GM19023 (cell line): Measurements from ENCODE around the gene ROCK1.
"Not testable (repeated sequence)": the region's sequence is repeated elsewhere in the genome, so short reads cannot be mapped to it uniquely, and the experiment has no call there.

Experiments used
- ATAC-seq: cut with Tn5 transposase; IDR thresholded peaks from one replicate; pipeline ENCODE4 v1.9.1; 2021; ENCODE audit warnings: mild to moderate bottlenecking, moderate library complexity; ENCODE audit not compliant: unreplicated experiment

The ROCK1 gene

DNA sequence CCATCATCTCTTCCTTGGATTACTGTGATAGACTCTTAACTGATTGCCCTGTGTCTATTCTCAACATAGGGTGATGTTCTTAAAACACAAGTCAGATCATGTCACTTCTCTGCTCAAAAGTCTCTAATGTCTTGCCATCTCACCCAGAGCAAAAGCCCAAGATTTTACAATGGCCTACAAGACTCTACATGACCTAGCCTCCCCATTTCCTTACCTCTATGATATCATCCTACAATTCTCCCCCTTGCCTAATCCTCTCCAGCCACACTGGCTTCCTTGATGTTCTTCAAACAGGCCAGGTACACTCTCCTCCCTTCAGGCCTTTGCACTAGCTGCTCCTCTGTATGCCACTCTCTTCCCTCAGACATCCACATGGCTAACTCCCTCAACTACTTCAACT, 55.1 kb downstream of the ROCK1 start:
- no peak for ATAC-seq

GRCh38 chr18:21054252-21054821, 57.3 kb downstream of the ROCK1 start:
- no peak for ATAC-seq

DNA sequence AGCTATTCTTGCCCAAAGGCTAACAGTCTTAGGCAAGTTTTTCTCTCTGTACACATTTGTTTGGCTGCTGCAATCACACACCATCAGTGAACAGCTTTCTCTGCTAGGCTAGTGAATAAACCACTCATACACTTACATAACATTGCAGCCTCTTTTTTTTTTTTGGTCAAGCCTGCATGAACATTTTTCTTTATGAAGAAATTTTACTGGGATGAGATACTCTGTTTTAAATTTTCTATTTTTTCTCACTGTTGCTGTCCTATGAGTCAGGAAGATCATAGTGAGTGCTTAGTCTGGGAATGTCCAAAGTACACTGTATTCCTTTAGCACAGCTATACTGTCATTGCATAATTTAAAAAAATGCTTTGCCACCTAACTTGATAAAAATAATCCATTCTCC, 58.5 kb downstream of the ROCK1 start:
- ATAC-seq: no peak

DNA sequence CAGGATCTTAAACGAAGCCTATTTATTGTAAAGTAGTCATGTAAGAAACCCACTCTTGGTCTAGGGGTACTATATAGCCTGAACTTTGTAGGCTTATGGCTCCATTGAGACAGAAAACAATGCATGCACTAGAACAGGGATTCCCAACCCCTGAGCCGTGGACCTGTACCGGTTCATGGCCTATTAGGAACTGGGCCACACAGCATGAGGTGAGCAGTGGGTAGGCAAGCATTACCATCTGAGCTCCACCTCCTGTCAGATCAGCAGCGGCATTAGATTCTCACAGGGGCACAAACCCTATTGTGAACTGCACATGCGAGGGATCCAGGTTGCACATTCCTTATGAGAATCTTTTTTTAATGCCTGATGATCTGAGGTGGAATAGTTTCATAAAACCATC, 59.2 kb downstream of the ROCK1 start:
- no peak for ATAC-seq

- no peak for ATAC-seq
Measured at GRCh38 chr18:21051620-21052019, 60.0 kb downstream of the ROCK1 start.

DNA sequence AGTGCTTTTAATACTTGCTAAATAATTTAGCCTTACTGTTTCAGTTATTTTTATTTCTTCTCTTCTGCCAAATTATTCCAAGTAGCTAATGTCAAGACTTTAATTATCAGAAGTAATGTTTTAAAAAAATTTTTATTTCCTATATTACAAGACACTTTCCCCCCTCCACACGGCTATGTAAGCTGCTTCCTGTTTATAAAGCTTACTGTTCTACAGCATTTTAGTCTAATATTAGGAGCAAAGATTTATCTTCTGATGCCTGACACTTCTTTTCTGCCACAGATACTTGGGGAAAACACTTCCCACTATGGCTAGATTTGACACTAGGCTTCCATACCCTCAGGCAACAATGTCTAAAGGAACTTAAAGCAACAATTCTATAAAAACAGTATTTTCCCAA, 62.3 kb downstream of the ROCK1 start:
- ATAC-seq: no peak

DNA sequence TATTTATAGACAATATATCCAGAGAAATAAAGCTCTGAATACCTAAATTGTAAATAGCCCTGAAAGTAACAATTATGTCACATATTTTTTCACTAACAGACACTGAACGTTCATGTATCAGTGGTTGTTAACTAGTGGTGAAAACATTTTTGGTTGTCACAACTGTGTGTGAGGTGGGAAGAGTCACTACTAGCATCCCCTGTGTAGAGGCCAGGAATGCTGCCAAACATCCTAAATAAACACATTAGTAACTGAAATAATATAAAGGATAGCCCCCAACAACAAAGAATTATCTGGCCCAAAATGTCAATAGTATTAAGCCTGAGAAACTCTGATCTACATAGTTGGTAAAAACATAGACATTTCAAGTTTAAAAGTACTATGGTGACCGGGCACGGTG, 64.5 kb downstream of the ROCK1 start:
- ATAC-seq: no peak

- no peak for ATAC-seq
Measured at GRCh38 chr18:21040466-21040865, 71.1 kb downstream of the ROCK1 start.

DNA sequence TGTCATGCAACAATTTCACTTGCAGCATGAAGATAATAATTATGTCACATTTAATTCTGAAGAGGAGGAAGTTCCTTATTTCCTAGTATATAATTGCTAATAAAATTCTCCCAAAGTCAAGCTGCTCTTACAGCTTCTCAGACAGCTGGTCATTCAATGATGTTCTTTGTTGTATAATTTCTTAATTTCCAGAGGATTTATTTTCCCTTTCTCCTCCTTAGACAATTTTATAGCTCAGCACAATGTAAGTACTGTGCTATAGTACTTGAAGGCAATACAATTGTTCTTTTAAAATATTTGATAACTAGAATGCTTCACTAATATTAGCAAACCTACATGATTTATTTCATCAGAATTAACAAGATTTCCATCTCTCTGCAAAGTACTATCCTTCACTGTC, 73.4 kb downstream of the ROCK1 start:
- ATAC-seq: no peak

DNA sequence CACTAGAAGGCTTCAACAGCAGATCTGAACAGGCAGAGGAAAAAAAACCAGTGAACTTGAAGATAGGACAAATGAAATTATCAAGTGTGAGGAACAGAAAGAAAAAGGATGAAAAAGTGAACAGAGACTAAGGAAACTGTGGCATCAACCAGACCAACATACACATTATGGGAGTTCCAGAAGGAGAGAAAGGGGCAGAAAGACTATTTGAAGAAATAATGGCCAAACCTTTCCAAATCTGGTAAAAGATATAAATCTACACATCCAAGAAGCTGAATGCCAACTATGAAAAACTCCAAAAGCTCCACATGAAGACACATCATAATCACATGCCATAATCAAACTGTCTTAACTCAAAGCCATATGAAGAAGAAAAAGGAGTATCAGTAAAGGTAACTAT, 79.8 kb downstream of the ROCK1 start:
- no peak for ATAC-seq

GRCh38 chr18:21018257-21018656, 93.4 kb downstream of the ROCK1 start:
- ATAC-seq: not testable (repeated sequence)

- no peak for ATAC-seq
Measured at GRCh38 chr18:21012308-21012707, 99.3 kb downstream of the ROCK1 start.

- ATAC-seq: no peak
Measured at GRCh38 chr18:21004726-21005125, 106.9 kb downstream of the ROCK1 start.

DNA sequence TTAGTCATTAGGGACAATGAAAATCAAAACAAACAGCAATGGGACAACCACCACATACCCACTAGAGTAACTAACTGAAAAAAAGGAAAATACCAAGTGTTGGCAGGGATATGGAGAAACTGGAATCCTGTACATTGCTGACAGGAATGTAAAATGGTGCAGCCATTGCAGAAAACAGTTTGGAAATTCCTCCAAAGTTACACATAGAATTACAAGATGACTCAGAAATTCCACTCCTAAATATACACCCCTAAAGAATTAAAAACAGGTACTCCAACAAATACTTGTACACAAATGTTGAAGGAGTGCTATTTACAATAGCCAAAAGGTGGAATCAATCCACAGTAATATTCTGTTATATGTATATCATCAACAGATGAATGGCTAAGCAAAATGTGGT, 110.9 kb downstream of the ROCK1 start:
- no peak for ATAC-seq

DNA sequence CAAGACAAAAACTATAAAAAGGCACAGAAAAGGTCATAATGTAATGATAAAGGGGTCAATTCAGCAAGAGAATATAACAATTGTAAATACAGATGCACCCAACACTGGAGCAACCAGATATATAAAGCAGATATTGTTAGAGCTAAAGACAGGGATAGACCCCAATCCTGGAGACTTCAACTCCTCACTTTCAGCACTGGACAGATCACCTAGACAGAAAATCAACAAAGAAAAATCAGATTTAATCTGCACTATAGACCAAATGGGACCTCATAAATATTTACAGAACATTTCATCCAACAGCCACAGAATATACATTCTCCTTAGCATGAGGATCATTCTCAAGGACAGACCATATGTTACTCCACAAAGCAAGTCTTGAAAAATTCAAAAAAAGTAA, 114.2 kb downstream of the ROCK1 start:
- no peak for ATAC-seq

DNA sequence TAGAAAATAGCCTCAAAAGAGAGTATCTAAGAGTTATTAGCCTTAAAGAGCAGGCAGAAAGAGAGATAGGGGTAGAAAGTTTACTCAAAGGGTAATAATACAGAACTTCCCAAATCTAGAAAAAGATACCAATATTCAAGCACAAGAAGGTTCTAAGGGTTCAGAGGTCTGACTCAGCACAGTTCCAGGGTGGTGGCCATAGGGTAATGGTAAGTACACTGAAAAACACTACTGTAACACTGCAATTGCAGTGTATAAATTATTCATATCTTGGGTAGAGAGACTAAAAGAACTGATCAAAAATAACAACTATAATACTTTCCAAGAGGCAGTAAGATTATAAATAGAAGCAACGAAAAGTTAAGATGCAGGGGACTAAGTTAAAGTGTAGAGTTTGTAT, 115.2 kb downstream of the ROCK1 start:
- ATAC-seq: no peak

GRCh38 chr18:20988726-20989125, 122.9 kb downstream of the ROCK1 start:
- no peak for ATAC-seq

DNA sequence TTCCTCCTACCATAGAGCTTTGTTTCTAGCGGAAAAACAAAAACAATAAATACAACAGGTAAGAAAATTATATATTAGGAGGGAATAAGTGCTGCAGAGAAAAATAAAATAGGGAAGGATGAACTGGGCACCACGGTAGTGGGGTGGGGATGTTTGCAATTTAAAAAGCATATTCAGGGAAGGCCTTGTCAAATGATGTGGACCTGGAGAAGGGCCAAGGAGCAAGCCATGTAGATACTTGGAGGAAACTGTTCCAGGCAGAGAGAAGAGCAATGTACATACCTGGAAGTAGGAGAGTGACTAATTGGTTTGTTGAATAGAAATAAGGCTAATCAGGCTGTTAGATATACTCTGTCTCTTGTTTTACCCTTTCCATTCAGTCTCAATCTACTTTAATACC, 136.5 kb downstream of the ROCK1 start:
- no peak for ATAC-seq

GRCh38 chr18:20971886-20972267, 139.7 kb downstream of the ROCK1 start:
- ATAC-seq: no peak

DNA sequence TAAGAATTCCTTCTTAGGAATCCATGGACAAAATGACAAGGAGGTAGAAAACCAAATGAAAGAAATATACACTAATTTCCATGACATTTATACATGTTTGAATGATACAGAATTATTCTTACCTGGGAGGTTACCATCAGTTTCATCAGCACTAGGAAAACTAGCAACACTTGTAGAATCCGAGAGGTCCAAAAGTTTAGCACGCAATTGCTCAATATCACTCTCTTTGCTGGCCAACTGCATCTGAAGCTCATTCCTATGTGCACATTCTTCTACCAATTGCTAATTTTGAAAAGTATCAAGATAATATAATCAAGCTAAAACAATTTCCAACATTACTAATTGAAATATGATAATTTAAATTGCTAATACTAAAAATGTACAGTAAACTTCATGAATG, 144.8 kb downstream of the ROCK1 start:
- ATAC-seq: no peak

GRCh38 chr18:20963027-20963426, 148.6 kb downstream of the ROCK1 start:
- no peak for ATAC-seq

DNA sequence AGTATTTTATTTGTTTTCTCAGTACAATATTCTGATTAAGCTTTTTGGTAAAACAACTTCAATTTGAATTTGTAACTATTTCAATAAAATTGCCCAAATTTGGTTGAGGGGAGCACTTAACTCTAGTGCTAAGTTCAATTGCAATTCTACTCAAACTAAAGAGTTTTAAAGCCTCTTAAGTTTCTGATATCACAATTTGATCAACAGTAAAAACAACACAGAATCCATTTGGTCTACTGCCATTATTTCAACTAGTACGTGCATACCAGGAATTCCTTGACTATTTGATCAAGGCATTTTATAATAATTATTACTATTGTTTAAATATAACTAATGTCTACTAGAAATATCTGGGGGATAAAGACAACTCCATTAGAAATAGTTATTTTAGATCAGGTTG, 150.9 kb downstream of the ROCK1 start:
- no peak for ATAC-seq

GRCh38 chr18:20950827-20951226, 160.8 kb downstream of the ROCK1 start:
- ATAC-seq: not testable (repeated sequence)
